Measurements from ENCODE around the gene PRR5.

The PRR5 gene

DNA sequence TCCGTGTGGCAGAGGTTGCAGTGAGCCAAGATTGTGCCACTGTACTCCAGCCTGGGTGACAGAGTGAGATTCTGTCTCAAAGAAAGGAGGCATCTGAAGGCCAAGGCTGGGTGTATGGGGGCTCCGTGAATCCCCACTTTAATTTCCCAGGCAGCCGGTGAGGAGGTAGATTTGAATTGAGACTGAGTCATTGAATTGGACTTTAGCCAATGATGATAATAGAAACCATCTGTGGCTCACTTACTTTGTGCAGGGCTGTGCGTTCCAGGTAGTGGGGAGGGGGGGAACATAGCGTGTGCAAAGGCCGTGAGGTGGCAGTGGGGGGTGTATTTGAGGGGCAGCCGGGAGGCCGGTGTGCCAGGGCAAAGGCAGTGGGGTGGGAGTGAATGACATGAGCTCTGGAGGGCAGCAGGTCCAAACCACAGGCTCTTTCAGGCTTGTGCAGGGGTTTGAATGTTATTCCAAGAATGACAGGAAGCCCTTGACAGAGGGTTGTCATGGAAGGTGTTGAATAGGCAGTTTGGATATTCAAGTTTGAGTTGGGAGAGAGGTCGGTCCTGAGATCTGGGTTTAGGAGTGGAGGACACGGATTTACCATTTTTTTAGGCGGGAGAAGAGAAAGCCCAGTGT, 56.5 kb downstream of the PRR5 start:
- H3K4me3 ChIP-seq (ENCODE audit: low read depth in 1 of 2, low read length in 1 of 2): no peak overlapping the region
- H3K27me3 ChIP-seq: peaks cover 53% of the 10 kb centered on the region
- H3K9me3 ChIP-seq: no peaks in the 10 kb centered on the region
- no peak overlapping the region for H3K27ac ChIP-seq
- H3K36me3 ChIP-seq: no peaks in the 10 kb centered on the region
- TF ChIP-seq, protein P1, sequence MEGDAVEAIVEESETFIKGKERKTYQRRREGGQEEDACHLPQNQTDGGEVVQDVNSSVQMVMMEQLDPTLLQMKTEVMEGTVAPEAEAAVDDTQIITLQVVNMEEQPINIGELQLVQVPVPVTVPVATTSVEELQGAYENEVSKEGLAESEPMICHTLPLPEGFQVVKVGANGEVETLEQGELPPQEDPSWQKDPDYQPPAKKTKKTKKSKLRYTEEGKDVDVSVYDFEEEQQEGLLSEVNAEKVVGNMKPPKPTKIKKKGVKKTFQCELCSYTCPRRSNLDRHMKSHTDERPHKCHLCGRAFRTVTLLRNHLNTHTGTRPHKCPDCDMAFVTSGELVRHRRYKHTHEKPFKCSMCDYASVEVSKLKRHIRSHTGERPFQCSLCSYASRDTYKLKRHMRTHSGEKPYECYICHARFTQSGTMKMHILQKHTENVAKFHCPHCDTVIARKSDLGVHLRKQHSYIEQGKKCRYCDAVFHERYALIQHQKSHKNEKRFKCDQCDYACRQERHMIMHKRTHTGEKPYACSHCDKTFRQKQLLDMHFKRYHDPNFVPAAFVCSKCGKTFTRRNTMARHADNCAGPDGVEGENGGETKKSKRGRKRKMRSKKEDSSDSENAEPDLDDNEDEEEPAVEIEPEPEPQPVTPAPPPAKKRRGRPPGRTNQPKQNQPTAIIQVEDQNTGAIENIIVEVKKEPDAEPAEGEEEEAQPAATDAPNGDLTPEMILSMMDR (IDR thresholded peaks at IDR 0.05): no peak
- no peaks in the 10 kb centered on the region for H3K4me1 ChIP-seq (ENCODE audit: control insufficient read depth in 1 of 2, insufficient read depth in 1 of 2, low read depth in 1 of 2, low read length in 1 of 2)

DNA sequence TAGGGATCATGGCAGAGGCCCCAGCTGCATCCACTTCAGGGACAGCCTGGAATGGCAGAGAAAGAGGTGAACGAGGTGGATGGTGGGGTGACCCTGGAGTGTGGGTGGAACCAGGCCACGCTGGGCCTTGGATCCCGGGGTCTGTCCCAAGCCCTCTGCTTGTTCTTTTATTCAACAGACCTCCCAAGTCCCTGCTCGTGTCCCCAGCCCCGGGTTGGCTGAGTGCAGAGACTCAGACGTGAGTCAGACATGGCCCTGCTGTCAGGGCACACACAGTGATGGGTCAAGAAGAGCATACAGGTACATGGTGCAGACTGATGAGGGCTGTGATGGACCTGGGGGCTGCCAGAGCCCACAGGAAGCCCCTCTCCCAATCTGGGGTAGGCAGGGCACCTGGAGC, 57.0 kb downstream of the PRR5 start:
- Histone ChIP-seq H3K27me3 (peaks cover 48% of the 10 kb centered on the region), H3K9me3 (no peaks in the 10 kb centered on the region), H3K4me1 (ENCODE audit: control insufficient read depth in 1 of 2, insufficient read depth in 1 of 2, low read depth in 1 of 2, low read length in 1 of 2) (no peaks in the 10 kb centered on the region), H3K27ac (no peak overlapping the region), H3K36me3 (no peaks in the 10 kb centered on the region), H3K4me3 (ENCODE audit: low read depth in 1 of 2, low read length in 1 of 2) (no peak overlapping the region)
- TF ChIP-seq, protein P1 (IDR thresholded peaks at IDR 0.05): no peak

- Histone ChIP-seq H3K9me3 (no peaks in the 10 kb centered on the region), H3K27ac (no peak overlapping the region)
- TF ChIP-seq, protein P1 (IDR thresholded peaks at IDR 0.05): no peak
These were observed 57.7 kb downstream of the PRR5 start for GRCh38 chr22:44759430-44760310.

DNA sequence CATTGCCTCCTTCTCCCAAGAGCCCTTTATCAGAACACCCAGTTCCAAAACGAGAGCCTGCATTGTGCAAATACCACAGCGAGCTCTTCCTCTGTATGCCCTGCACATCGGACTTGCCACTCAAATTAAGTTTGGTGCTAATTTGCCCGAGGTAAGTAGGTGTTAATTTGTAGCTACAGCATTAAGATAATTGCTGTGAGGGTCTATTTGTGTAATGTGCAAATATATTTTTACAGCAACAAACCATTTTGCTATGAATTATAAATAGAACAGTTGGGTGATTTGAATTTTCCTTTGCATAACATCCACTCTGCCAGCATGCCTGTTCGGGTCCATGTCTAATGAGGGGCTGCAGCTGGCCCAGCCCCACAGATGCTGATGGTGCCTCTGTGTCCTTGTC, 58.5 kb downstream of the PRR5 start:
- no peak overlapping the region for H3K27ac ChIP-seq
- H3K9me3 ChIP-seq: no peaks in the 10 kb centered on the region
- H3K27me3 ChIP-seq: peaks cover 43% of the 10 kb centered on the region
- TF ChIP-seq, protein P1 (IDR thresholded peaks at IDR 0.05): no peak
- no peaks in the 10 kb centered on the region for H3K4me1 ChIP-seq (ENCODE audit: control insufficient read depth in 1 of 2, insufficient read depth in 1 of 2, low read depth in 1 of 2, low read length in 1 of 2)
- no peak overlapping the region for H3K4me3 ChIP-seq (ENCODE audit: low read depth in 1 of 2, low read length in 1 of 2)
- no peaks in the 10 kb centered on the region for H3K36me3 ChIP-seq

More at GRCh38 chr22:44759430-44760310, 57.7 kb downstream of the PRR5 start:
- no peaks in the 10 kb centered on the region for H3K36me3 ChIP-seq
- no peak overlapping the region for H3K4me3 ChIP-seq (ENCODE audit: low read depth in 1 of 2, low read length in 1 of 2)
- no peaks in the 10 kb centered on the region for H3K4me1 ChIP-seq (ENCODE audit: control insufficient read depth in 1 of 2, insufficient read depth in 1 of 2, low read depth in 1 of 2, low read length in 1 of 2)
- H3K27me3 ChIP-seq: peaks cover 43% of the 10 kb centered on the region

- Histone ChIP-seq H3K36me3 (no peaks in the 10 kb centered on the region), H3K27ac (no peak overlapping the region), H3K4me3 (ENCODE audit: low read depth in 1 of 2, low read length in 1 of 2) (no peak overlapping the region), H3K9me3 (no peaks in the 10 kb centered on the region), H3K27me3 (peaks cover 43% of the 10 kb centered on the region), H3K4me1 (ENCODE audit: control insufficient read depth in 1 of 2, insufficient read depth in 1 of 2, low read depth in 1 of 2, low read length in 1 of 2) (no peaks in the 10 kb centered on the region)
- TF ChIP-seq, protein P1 (IDR thresholded peaks at IDR 0.05): no peak
These were observed 59.0 kb downstream of the PRR5 start for GRCh38 chr22:44761025-44761424.

All from neutrophil (primary cell).